ENCODE results near the gene MMRN2.

GRCh38 chr10:86960003-86960862 is 2.8 kb upstream of the MMRN2 start:
- TF ChIP-seq, protein P1, sequence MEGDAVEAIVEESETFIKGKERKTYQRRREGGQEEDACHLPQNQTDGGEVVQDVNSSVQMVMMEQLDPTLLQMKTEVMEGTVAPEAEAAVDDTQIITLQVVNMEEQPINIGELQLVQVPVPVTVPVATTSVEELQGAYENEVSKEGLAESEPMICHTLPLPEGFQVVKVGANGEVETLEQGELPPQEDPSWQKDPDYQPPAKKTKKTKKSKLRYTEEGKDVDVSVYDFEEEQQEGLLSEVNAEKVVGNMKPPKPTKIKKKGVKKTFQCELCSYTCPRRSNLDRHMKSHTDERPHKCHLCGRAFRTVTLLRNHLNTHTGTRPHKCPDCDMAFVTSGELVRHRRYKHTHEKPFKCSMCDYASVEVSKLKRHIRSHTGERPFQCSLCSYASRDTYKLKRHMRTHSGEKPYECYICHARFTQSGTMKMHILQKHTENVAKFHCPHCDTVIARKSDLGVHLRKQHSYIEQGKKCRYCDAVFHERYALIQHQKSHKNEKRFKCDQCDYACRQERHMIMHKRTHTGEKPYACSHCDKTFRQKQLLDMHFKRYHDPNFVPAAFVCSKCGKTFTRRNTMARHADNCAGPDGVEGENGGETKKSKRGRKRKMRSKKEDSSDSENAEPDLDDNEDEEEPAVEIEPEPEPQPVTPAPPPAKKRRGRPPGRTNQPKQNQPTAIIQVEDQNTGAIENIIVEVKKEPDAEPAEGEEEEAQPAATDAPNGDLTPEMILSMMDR (IDR thresholded peaks at IDR 0.05) = peak; percentile 96
- no peak for TF ChIP-seq ZFX (IDR thresholded peaks at IDR 0.05; ENCODE audit: borderline replicate concordance)
